SK-N-SH (cell line): Measurements from ENCODE around the gene DNAJB9. TPM values are rescaled to one million over a fixed set of nuclear protein-coding genes. Genes with fewer than 3 reads are reported as not detected.

Experiments used
- CTCF ChIA-PET: fragments of 300-600, 350-600 bp; formaldehyde crosslinking; extraction: SDS; loops from one replicate; lab custom pipeline; 2021; lab: Yijun Ruan, JAX
- POLR2A ChIA-PET: fragments of 350-600 bp; sonication (Branson Sonifier 250); formaldehyde crosslinking; extraction: SDS; loops from one replicate; lab custom pipeline; 2020; ENCODE audit warnings: antibody characterized with exemption, inconsistent platforms; lab: Yijun Ruan, JAX
- DNase-seq: peaks from one replicate; pipeline ENCODE4 v3.0.0; 2012
- H2AFZ ChIP-seq: fragments of 200-600 bp; sonication (generic); 2 replicates; pipeline ENCODE4 v1.8.1; 2016; ENCODE audit warnings: antibody characterized with exemption, mild to moderate bottlenecking, low read depth
- H3F3A ChIP-seq: fragments of 200-600 bp; sonication (generic); replicated peaks from 2 replicates; pipeline ENCODE3; 2016; ENCODE audit warnings: antibody characterized with exemption, mild to moderate bottlenecking; ENCODE audit not compliant: insufficient read depth
- H3K27ac ChIP-seq, 2 experiments: fragments of 200-500 bp in 1 of 2; fragments of 200-600 bp in 1 of 2; sonication (Bioruptor generic) in 1 of 2; sonication (generic), shearing (Covaris generic) in 1 of 2; 2 replicates each; pipeline versions ENCODE4 v1.5.1 to v1.6.1; 2014 to 2016; ENCODE audit warnings: low read depth in 2 of 2, inconsistent platforms in 1 of 2, low read length in 1 of 2, mild to moderate bottlenecking in 1 of 2, mixed read lengths in 1 of 2
- H3K27me3 ChIP-seq: fragments of 200-600 bp; sonication (generic), shearing (Covaris generic); 2 replicates; pipeline ENCODE4 v1.6.1; 2016; ENCODE audit warnings: mixed run types; ENCODE audit not compliant: insufficient read depth
- H3K36me3 ChIP-seq, 2 experiments: fragments of 200-500 bp in 1 of 2; fragments of 200-600 bp in 1 of 2; sonication (Bioruptor generic) in 1 of 2; sonication (generic) in 1 of 2; replicated peaks in 1 of 2; 2 replicates each; pipeline versions ENCODE3 to v1.5.1; 2014 to 2016; ENCODE audit warnings: low read length in 1 of 2, mild to moderate bottlenecking in 1 of 2; ENCODE audit not compliant: insufficient read depth in 2 of 2, control insufficient read depth in 1 of 2
- H3K4me1 ChIP-seq, 2 experiments: fragments of 200-500 bp in 1 of 2; fragments of 200-600 bp in 1 of 2; sonication (Bioruptor generic) in 1 of 2; sonication (generic), shearing (Covaris generic) in 1 of 2; 2 replicates each; pipeline versions ENCODE4 v1.5.1 to v1.6.1; 2014 to 2016; ENCODE audit warnings: low read depth in 1 of 2, low read length in 1 of 2, mixed run types in 1 of 2; ENCODE audit not compliant: insufficient read depth in 2 of 2, control insufficient read depth in 1 of 2
- H3K4me2 ChIP-seq: fragments of 200-600 bp; sonication (generic), shearing (Covaris generic); 2 replicates; pipeline ENCODE4 v1.6.1; 2017; ENCODE audit warnings: mixed run types
- H3K4me3 ChIP-seq, 2 experiments: fragments of 200-500 bp in 1 of 2; fragments of 200-600 bp in 1 of 2; sonication (Bioruptor generic) in 1 of 2; sonication (generic), shearing (Covaris generic) in 1 of 2; 2 replicates each; pipeline versions ENCODE4 v1.5.1 to v1.8.1; 2014 to 2016; ENCODE audit warnings: low read depth in 2 of 2, inconsistent platforms in 1 of 2, low read length in 1 of 2, mild to moderate bottlenecking in 1 of 2, mixed read lengths in 1 of 2, moderate library complexity in 1 of 2
- H3K79me2 ChIP-seq: fragments of 200-600 bp; sonication (generic); 2 replicates; pipeline ENCODE4 v1.8.1; 2017; ENCODE audit warnings: mild to moderate bottlenecking; ENCODE audit not compliant: insufficient read depth
- H3K9ac ChIP-seq: fragments of 200-600 bp; sonication (generic); 2 replicates; pipeline ENCODE4 v1.6.1; 2017; ENCODE audit warnings: mixed run types
- H3K9me2 ChIP-seq: fragments of 200-600 bp; sonication (generic); 2 replicates; pipeline ENCODE4 v1.6.1; 2017; ENCODE audit warnings: mixed run types
- H3K9me3 ChIP-seq: fragments of 200-600 bp; sonication (generic); 2 replicates; pipeline ENCODE4 v1.6.1; 2017; ENCODE audit warnings: mixed run types, mild to moderate bottlenecking, moderate library complexity
- H4K20me1 ChIP-seq: fragments of 200-600 bp; sonication (generic); 2 replicates; pipeline ENCODE4 v1.6.1; 2017; ENCODE audit warnings: mild to moderate bottlenecking, mixed run types; ENCODE audit not compliant: insufficient read depth
- CTCF ChIP-seq: fragments of 200-600 bp; sonication (generic); IDR thresholded peaks from 2 replicates; pipeline ENCODE4 v1.6.1; 2017; ENCODE audit warnings: antibody characterized with exemption, mild to moderate bottlenecking, moderate library complexity
- EP300 ChIP-seq, 2 experiments: IDR thresholded peaks; 2 replicates each; pipeline versions ENCODE4 v1.4.0 to v1.6.1; 2012; ENCODE audit warnings: borderline replicate concordance in 1 of 2, low read depth in 1 of 2, low read length in 1 of 2
- EZH2phosphoT487 ChIP-seq: fragments of 200-600 bp; sonication (generic); IDR thresholded peaks from 2 replicates; pipeline ENCODE4 v1.6.1; 2017; ENCODE audit warnings: low read depth, mixed run types, mild to moderate bottlenecking, antibody characterized with exemption, moderate library complexity, borderline replicate concordance
- FOSL2 ChIP-seq: IDR thresholded peaks from 2 replicates; pipeline ENCODE4 v1.4.0; 2012; ENCODE audit warnings: low read depth, mild to moderate bottlenecking, moderate library complexity, borderline replicate concordance
- FOXJ3 ChIP-seq: sonication (generic); formaldehyde crosslinking; IDR thresholded peaks from 2 replicates; pipeline ENCODE4 v1.5.1; 2020; ENCODE audit warnings: mild to moderate bottlenecking, missing genetic modification reagents
- FOXM1 ChIP-seq: IDR thresholded peaks from 2 replicates; pipeline ENCODE4 v1.4.0; 2012; ENCODE audit warnings: low read depth, mild to moderate bottlenecking
- GATA2 ChIP-seq: sonication (generic); formaldehyde crosslinking; IDR thresholded peaks from 2 replicates; pipeline ENCODE4 v1.5.0; 2020; ENCODE audit warnings: mild to moderate bottlenecking, missing genetic modification reagents
- MEF2A ChIP-seq: IDR thresholded peaks from 2 replicates; pipeline ENCODE4 v1.4.0; 2012; ENCODE audit warnings: low read depth, borderline replicate concordance
- NFIC ChIP-seq: IDR thresholded peaks from 2 replicates; pipeline ENCODE4 v1.4.0; 2012; ENCODE audit warnings: borderline replicate concordance
- NRF1 ChIP-seq: IDR thresholded peaks from 2 replicates; pipeline ENCODE4 v1.6.1; 2012; ENCODE audit warnings: low read depth, mild to moderate bottlenecking, low read length
- POLR2AphosphoS5 ChIP-seq: IDR thresholded peaks from 2 replicates; pipeline ENCODE4 v1.6.1; 2012; ENCODE audit warnings: low read depth, low read length
- RCOR1 ChIP-seq: fragments of 150-350 bp; IDR thresholded peaks from 2 replicates; pipeline ENCODE4 v1.6.1; 2017; ENCODE audit warnings: antibody characterized with exemption, low read length
- RXRA ChIP-seq: IDR thresholded peaks from 2 replicates; pipeline ENCODE4 v1.4.0; 2012; ENCODE audit warnings: low read depth, mild to moderate bottlenecking, borderline replicate concordance
- SIN3A ChIP-seq: IDR thresholded peaks from 2 replicates; pipeline ENCODE4 v1.6.1; 2012; ENCODE audit warnings: low read depth, mild to moderate bottlenecking, low read length, moderate library complexity, borderline replicate concordance
- TAF1 ChIP-seq: IDR thresholded peaks from 2 replicates; pipeline ENCODE4 v1.6.1; 2012; ENCODE audit warnings: low read depth, mild to moderate bottlenecking, low read length, moderate library complexity, borderline replicate concordance
- TCF12 ChIP-seq: IDR thresholded peaks from 2 replicates; pipeline ENCODE4 v1.4.0; 2012
- TEAD4 ChIP-seq: IDR thresholded peaks from 2 replicates; pipeline ENCODE4 v1.4.0; 2012; ENCODE audit warnings: mild to moderate bottlenecking, borderline replicate concordance; ENCODE audit not compliant: insufficient read depth
- YY1 ChIP-seq: IDR thresholded peaks from 2 replicates; pipeline ENCODE4 v1.4.0; 2012; ENCODE audit warnings: low read depth, mild to moderate bottlenecking
- WGBS: methylation state at CpG from one replicate; pipeline ENCODE4 v1.1.6; 2017; ENCODE audit warnings: low lambda C conversion rate; 5-methylcytosine and 5-hydroxymethylcytosine counted together
- polyA plus RNA-seq, 3 experiments: library from polyadenylated mRNA; depleted of rRNA; stranded (reverse); fragments of >200 nt; gene quantifications; 2 replicates each; pipeline ENCODE4 v1.2.3, GENCODE V29; 2012
- TF ChIP-seq, protein P1 (sequence below): IDR thresholded peaks from 2 replicates; pipeline ENCODE4 v1.4.0; 2012; ENCODE audit warnings: low read depth, borderline replicate concordance
- TF ChIP-seq, protein P2 (sequence below): IDR thresholded peaks from 2 replicates; pipeline ENCODE4; 2012

DNAJB9 gene
- polyA plus RNA-seq, 1 of the 3 experiments (the other 2 are of a cell fraction): 6.6 TPM

- H3K27me3 ChIP-seq: no peaks in the 10 kb centered on the region
- peaks cover 6% of the 10 kb centered on the region for H3F3A ChIP-seq
- 92% methylated on average over 4 of the region's 4 CpGs for WGBS
- peaks cover 9% of the 10 kb centered on the region; the same call in 1 of the 2 replicates for H3K9me3 ChIP-seq
- H3K9me2 ChIP-seq: no peaks in the 10 kb centered on the region
- no peak overlapping the region for H3K27ac ChIP-seq
- no peak overlapping the region for H3K4me3 ChIP-seq
- ChIA-PET POLR2A (no interaction called here), CTCF (interaction anchor here (1.4 to 2.1 kb wide), 2 partner anchors 10 to 62 kb away, joined by 3 to 6 read pairs; partner anchors contain the start of gene THAP5)
- no peak overlapping the region for H3K4me2 ChIP-seq
- H3K36me3 ChIP-seq: peaks cover 12 to 17% of the 10 kb centered on the region in 2 experiments
- peaks cover 16% of the 10 kb centered on the region for H3K79me2 ChIP-seq
- H2AFZ ChIP-seq: no peak overlapping the region
- no peak overlapping the region for H3K9ac ChIP-seq
- no peak for TF ChIP-seq EP300 (IDR thresholded peaks at IDR 0.05; ENCODE audit: borderline replicate concordance in 1 of 2, low read depth in 1 of 2, low read length in 1 of 2)
- TF ChIP-seq TEAD4: no peak
- no peak for TF ChIP-seq TAF1
- TF ChIP-seq NFIC: no peak
- TF ChIP-seq TCF12: no peak
- TF ChIP-seq, protein P1, sequence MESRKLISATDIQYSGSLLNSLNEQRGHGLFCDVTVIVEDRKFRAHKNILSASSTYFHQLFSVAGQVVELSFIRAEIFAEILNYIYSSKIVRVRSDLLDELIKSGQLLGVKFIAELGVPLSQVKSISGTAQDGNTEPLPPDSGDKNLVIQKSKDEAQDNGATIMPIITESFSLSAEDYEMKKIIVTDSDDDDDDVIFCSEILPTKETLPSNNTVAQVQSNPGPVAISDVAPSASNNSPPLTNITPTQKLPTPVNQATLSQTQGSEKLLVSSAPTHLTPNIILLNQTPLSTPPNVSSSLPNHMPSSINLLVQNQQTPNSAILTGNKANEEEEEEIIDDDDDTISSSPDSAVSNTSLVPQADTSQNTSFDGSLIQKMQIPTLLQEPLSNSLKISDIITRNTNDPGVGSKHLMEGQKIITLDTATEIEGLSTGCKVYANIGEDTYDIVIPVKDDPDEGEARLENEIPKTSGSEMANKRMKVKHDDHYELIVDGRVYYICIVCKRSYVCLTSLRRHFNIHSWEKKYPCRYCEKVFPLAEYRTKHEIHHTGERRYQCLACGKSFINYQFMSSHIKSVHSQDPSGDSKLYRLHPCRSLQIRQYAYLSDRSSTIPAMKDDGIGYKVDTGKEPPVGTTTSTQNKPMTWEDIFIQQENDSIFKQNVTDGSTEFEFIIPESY: no peak
- no peak for TF ChIP-seq NRF1
- no peak for TF ChIP-seq RXRA
- TF ChIP-seq RCOR1: no peak
- TF ChIP-seq CTCF: no peak
- no peak for TF ChIP-seq POLR2AphosphoS5
- no peak for TF ChIP-seq SIN3A
- no peak for TF ChIP-seq YY1
- TF ChIP-seq, protein P2, sequence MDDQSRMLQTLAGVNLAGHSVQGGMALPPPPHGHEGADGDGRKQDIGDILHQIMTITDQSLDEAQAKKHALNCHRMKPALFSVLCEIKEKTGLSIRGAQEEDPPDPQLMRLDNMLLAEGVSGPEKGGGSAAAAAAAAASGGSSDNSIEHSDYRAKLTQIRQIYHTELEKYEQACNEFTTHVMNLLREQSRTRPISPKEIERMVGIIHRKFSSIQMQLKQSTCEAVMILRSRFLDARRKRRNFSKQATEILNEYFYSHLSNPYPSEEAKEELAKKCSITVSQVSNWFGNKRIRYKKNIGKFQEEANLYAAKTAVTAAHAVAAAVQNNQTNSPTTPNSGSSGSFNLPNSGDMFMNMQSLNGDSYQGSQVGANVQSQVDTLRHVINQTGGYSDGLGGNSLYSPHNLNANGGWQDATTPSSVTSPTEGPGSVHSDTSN: no peak
- TF ChIP-seq EZH2phosphoT487: no peak
- TF ChIP-seq FOXM1: no peak
- no peak for TF ChIP-seq GATA2
- TF ChIP-seq FOXJ3: no peak
- no peak for TF ChIP-seq FOSL2
- TF ChIP-seq MEF2A: no peak
- H4K20me1 ChIP-seq: no peaks in the 10 kb centered on the region
- DNase-seq: no peak
- no peaks in the 10 kb centered on the region for H3K4me1 ChIP-seq
Observed at GRCh38 chr7:108559253-108559652, 10.4 kb upstream of the DNAJB9 start.
